Frontal cortex (tissue), 4 donors: ENCODE results near the gene HOXC11. TPM values are rescaled to one million over a fixed set of nuclear protein-coding genes. Genes with fewer than 3 reads are reported as not detected.

Source experiments
- DNase-seq, 2 donors: peaks; one replicate each; pipeline ENCODE4 v3.0.0; 2012; ENCODE audit warnings: low spot score in 2 of 2
- FAIRE-seq: peaks from 2 replicates; lab custom pipeline; 2012; peaks lifted over from hg19 to GRCh38; lab: Jason Lieb, UNC
- total RNA-seq: library from RNA; depleted of rRNA; stranded (reverse); fragments of >200 nt; gene quantifications from one replicate; pipeline ENCODE4 v1.2.3, GENCODE V29; 2014
- donor health status: control.
- donor health status: control.
- donor health status: control.

HOXC11 gene
- total RNA-seq, 1 donor from 2014 or later, result not detected

- DNase-seq (no peak), FAIRE-seq (no peak)
Measured at GRCh38 chr12:53981634-53982565, 9.0 kb downstream of the HOXC11 start.

DNA sequence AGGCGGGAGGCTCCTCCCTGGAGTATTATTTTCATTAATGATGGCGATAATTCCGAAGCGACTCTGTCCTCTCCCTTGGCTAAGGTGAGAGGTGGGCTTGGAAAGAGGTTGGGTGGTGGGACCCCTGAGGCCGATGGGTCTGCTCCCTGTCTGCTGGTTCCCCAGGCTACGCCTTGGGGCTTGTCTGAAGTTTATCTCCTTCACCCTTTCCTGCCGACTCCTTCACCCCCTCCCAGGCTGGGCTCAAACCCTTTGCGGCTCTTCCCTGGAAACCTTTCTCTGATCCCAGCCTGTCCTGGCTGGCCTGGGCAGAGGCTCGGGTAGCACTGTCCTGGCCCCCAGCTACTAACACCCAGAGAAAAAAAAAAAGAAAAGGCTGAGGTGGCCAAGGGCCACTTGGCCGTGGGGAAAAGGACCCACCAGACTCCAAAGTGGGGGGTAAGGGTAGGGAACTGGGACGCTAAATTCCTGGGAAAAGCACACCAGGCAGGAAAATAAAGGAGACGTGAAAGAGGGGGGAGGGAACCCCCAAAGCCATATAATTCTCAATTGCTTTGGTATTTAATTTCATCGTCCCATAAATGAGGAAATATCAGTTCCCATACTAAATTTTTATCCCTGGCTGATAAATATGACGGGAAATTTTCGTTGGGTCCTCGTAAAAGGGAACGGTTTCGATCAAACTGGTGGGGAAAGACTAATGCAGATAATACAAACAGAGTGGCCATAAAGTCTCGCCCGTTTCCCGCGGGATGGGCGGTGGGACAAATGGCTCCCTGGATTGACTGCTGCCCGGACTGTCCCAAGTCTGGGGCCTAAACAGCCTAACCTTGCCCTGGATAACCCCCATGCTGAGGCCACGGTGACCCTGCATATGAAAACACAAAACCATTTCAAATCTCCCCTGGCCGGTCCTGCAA, 10.0 kb downstream of the HOXC11 start:
- FAIRE-seq (no peak), DNase-seq (no peak)

GRCh38 chr12:53983568-53983949, 10.6 kb downstream of the HOXC11 start:
- DNase-seq (no peak), FAIRE-seq (no peak)

GRCh38 chr12:53983950-53984572, 11.1 kb downstream of the HOXC11 start:
- no peak for DNase-seq
- FAIRE-seq, result no peak

DNA sequence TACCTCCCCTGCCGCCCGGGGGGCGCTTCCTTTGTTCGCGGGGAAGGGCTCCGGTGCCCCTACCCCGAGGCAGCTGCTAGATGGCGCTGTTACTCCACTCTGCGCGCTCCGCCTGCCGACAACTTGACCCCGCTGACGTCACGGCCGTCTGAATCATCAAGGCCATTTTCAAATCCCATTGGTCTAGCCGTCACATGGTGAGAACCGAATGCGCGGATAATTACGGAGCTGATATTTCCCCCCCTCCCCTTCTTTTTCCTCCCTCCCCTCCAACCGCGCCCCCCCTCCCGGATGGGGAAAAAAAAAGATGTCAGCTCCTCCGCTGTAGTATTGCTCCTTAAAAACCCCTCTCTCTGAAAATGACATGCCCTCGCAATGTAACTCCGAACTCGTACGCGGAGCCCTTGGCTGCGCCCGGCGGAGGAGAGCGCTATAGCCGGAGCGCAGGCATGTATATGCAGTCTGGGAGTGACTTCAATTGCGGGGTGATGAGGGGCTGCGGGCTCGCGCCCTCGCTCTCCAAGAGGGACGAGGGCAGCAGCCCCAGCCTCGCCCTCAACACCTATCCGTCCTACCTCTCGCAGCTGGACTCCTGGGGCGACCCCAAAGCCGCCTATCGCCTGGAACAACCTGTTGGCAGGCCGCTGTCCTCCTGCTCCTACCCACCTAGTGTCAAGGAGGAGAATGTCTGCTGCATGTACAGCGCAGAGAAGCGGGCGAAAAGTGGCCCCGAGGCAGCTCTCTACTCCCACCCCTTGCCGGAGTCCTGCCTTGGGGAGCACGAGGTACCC, 12.2 kb downstream of the HOXC11 start, which contains the start of gene HOXC10:
Gene HOXC10 (plus strand): TSS at position 246 of the 791 bp plus-strand sequence. CDS start 114 bp downstream, at position 360.
- FAIRE-seq (no peak), DNase-seq (peak; percentile 70 to 73)

DNA sequence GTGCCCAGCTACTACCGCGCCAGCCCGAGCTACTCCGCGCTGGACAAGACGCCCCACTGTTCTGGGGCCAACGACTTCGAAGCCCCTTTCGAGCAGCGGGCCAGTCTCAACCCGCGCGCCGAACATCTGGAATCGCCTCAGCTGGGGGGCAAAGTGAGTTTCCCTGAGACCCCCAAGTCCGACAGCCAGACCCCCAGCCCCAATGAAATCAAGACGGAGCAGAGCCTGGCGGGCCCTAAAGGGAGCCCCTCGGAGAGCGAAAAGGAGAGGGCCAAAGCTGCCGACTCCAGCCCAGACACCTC, 12.7 kb downstream of the HOXC11 start:
- DNase-seq (no peak), FAIRE-seq (no peak)

DNA sequence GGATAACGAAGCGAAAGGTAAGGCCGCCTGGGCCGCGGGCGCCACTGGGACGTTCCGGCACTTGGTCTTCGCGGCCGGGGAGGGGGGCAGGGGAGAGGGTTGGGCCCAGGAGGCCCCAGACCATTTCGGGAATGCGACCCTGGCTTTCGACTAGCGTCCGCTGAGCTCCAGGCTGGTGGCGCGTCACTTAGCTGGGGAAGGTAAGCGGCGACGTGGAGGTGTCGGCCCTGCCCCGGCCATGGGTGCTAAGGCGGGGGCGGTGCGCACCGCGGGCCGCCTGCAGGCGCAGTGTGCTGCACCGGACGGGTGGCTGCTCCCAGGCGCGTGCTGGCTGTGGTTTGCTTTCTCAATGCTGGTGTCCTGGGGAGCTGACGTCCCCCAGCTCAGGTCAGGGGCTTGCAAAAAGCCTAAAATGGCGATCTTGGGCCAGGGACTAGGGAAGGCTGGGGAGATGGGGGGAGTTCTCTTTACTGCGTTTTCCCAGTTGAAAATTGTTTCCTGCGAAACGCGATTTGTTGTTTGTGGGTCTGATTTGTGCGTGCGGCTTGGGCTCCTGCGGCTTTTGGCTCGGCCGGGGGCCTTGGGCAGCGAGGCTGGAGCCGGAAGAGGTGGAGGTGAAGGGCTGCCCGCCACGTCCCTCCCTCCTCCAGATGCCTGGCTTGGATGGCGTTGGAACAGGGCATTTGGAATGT, 13.2 kb downstream of the HOXC11 start:
- no peak for DNase-seq
- no peak for FAIRE-seq

DNA sequence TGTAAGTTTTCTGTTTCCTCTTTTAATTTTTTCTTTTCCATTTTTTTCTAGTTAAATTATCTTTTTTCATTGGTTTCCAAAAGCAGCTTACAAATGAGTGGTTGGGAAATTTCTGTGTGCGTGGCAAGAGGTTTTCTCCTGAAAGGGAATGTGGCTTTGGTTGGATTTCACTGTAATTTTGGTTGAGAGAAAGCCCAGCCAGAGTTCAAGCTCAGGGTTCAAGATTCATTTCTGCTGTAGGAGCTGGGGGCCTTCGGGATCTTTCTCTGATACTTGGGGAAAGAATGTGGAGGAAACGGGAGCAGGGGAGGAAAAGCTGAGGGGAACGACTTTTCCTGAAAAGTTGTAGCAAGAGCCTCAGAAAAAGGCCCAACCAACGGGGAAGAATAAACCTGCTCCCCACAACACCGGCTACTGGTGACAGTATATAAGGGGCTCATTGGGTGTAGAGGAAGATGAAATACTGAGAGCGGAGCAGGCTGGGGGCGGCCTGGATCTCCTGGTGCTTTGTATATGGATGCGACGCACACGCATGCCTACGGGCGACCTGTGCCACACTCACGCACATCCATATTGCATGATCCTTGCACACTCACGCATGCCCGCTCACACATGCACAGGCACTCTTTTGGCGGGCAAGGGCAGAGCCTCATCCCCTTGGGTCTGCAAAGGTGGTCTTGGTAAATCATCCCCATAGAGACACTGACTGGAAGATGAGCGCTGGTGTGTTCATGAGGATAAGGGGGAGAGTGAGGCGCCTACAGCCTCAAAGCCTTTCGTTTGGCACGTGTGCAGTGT, 14.0 kb downstream of the HOXC11 start:
- DNase-seq (no peak), FAIRE-seq (no peak)

- DNase-seq, result no peak
- FAIRE-seq, result no peak
Measured at GRCh38 chr12:53987787-53988230, 14.9 kb downstream of the HOXC11 start.

DNA sequence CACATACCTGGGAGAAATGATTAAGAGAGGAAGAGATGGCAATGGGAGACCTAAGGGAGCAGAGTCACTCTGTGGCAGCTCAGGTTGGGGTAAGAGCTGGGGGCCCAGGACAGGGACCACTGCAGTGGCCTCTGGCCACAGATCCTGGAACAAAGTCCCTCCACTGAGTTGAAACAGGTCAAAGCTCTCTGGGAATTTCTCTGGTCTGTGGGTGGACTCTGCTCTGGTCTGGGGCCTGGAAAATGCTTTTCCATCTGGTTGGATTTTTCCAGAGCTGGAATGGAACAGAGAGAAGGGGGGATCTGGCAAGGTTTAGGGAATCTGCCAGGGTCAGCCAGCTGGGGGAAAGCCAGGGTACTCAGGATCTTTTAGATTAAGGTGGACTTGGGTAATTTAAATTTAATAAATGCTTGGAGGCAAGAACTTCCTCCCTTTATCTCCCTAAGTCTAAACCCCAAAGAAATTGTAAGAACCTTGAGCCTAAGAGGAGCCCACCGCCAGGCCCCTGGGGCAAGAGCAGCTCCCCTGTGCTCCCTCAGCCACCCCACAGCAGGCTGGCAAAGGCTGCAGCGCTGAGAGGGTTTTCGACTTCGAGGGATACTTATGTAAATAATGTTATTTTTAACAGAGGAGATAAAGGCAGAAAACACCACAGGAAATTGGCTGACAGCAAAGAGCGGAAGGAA, 15.8 kb downstream of the HOXC11 start:
- no peak for FAIRE-seq

GRCh38 chr12:53989227-53990113, 16.5 kb downstream of the HOXC11 start:
- no peak for FAIRE-seq
- no peak for DNase-seq

More for the DNA sequence above, 15.8 kb downstream of the HOXC11 start:
- no peak for DNase-seq

GRCh38 chr12:53990311-53991076, 17.6 kb downstream of the HOXC11 start:
- DNase-seq, result no peak

DNA sequence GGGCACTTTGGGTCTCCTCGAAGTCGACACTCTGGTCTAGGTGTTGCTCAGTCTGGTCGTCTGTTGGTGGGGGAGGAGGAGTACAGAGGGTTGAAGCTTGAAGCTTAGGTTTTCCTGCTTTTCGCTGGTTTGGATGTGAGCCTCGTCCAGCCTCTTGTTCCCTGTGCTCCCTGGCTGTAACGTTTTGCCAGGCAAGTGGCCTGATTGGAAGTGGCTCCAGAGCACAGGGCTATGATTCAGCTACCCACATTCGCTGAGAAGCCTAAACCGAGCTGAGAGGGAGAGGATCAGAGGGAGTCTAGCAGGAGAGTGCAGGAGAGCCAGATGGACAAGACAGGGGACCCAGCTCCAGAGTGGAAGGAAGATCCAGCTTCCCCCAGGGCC, 18.1 kb downstream of the HOXC11 start:
- FAIRE-seq (no peak), DNase-seq (no peak)

More at GRCh38 chr12:53990311-53991076, 17.6 kb downstream of the HOXC11 start:
- FAIRE-seq, result no peak

- no peak for DNase-seq
- FAIRE-seq, result no peak
Measured at GRCh38 chr12:53992377-53992889, 19.5 kb downstream of the HOXC11 start.

DNA sequence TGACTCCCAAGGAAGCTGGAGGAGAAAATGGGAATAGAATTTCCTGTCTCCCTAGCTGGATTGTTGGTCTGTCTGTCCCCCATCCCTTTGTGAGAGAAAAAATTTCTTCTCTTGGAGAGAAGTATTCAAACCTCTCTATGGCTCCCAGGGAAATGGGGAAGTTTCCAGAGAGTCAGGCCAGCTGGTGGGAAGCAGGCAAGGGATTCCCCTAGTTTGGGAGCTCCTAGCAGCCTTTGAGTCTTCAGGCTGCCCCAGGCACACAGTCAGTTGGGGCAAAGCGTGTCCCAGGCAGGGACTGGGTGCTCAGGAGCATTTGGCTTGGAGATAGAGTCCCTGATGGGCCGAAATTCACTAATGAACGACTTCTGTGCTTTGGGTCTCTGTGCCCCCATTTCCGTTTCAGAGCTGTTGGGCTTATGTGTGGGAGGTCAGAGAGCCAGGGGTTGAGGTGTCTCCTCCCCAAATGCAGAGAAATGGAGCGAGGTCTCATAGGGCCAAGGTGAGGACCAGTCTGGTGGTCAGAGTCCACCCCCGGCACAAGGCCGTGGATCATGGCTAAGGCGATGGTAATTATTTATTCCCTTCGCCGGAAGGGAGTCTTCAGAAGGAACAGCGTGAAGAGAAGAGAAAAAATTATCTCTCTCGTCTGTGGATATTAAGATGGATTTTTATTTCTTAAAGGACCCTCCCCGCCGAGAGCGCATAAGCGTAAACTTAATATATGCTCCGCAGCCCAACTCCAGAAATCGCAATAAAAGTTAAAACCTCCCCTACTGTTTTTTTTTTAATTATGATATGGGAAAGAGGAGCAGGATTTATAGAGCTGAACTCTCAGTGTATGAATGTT, 20.5 kb downstream of the HOXC11 start:
- FAIRE-seq (no peak), DNase-seq (no peak)
